Measurements from ENCODE around the gene FANCC. TPM values are rescaled to one million over a fixed set of nuclear protein-coding genes. Genes with fewer than 3 reads are reported as not detected.

FANCC gene
- total and polyA plus RNA-seq, 2 of the 8 experiments (the other 6 are each of a cell fraction or from before 2014, with no cell fraction given) = 7.8 to 15.2 TPM

- no peak for TF ChIP-seq TAF1 (IDR thresholded peaks at IDR 0.05; ENCODE audit: low read depth, low read length)
- no peak for TF ChIP-seq CREB1 (IDR thresholded peaks at IDR 0.05)
Measured at GRCh38 chr9:95143591-95144561, 173.6 kb downstream of the FANCC start (continued).
